Measurements from ENCODE around the gene SLX9.

DNA sequence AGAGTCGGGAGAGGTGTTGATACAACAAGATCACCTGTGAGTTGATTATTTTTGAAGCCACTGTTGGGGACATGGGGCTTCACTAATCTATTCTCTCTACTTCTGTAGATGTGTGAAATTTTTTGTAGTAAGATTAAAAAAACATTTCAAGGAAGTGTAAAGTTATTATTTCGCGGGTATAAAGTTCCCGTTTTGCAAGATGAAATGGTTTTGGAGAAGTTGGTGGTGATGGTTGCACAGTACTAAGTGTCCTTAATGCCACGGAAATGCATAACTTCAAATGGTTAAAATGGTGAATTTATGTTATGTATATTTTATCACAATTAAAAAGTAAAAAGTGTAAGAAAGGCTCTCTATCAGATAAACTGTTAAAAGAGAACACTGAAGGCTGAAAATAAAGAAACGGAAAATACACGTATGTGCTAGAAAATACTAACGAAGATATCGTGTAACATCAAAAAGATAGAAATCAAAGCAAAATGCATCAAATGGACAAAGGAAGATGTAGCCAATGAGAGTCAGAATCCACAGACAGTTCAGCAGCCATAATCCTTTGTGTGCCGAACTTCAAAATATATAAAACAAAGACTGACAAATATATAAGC lies 16.2 kb upstream of the SLX9 start:
- TF ChIP-seq CTCF (conservative IDR thresholded peaks at IDR 0.05 in 1 of 2, IDR thresholded peaks at IDR 0.05 in 1 of 2; ENCODE audit: extremely low read depth in 1 of 2, insufficient read depth in 1 of 2, low read depth in 1 of 2, low read length in 2 of 2) = no peak
- TF ChIP-seq EZH2 (IDR thresholded peaks at IDR 0.05; ENCODE audit: borderline replicate concordance, low read length) = no peak
